K562 (cell line): ENCODE measurements around the gene UQCC2. TPM values are rescaled to one million over a fixed set of nuclear protein-coding genes. Genes with fewer than 3 reads are reported as not detected.

Experiments
- ATAC-seq: fragments of 200-7000 bp; cut with Tn5 transposase; 3 replicates; pipeline ENCODE4 v1.9.1; 2020; ENCODE audit warnings: moderate library complexity
- BruUV-seq: library from RNA; stranded (reverse); fragments of 400-500 nt; replicated peaks from 2 replicates; lab custom pipeline; 2021; lab: Mats Ljungman, UMichigan
- CTCF ChIA-PET: fragments of 300-600 bp; formaldehyde crosslinking; extraction: SDS; loops from one replicate; lab custom pipeline; 2021; ENCODE audit warnings: low intra/inter-chr PET ratio; lab: Yijun Ruan, JAX
- POLR2A ChIA-PET: fragments of 300-600, 350-650 bp; sonication (Branson Sonifier 250); formaldehyde crosslinking; extraction: SDS; loops from one replicate; lab custom pipeline; 2021; ENCODE audit warnings: antibody characterized with exemption, inconsistent platforms; lab: Yijun Ruan, JAX
- DNase-seq, 4 experiments: peaks; one replicate each; pipeline versions ENCODE4 v3.0.0 to v3.0.0-alpha.2; 2011 to 2018; ENCODE audit warnings: low spot score in 3 of 4, mixed read lengths in 3 of 4; ENCODE audit errors: extremely low read depth in 1 of 4
- FAIRE-seq: peaks from 2 replicates; lab custom pipeline; 2011; peaks lifted over from hg19 to GRCh38; lab: Jason Lieb, UNC
- H2AFZ ChIP-seq: 2 replicates; pipeline ENCODE4 v1.6.0; 2011; ENCODE audit warnings: low read depth, low read length, control low read depth, inconsistent platforms
- H3K27ac ChIP-seq: fragments of 200-600 bp; 3 replicates; pipeline ENCODE4 v1.8.0; 2011; ENCODE audit warnings: low read depth, mild to moderate bottlenecking, control low read depth, inconsistent platforms, low read length, moderate library complexity, mixed read lengths; ENCODE audit errors: extremely low read depth
- H3K27me3 ChIP-seq, 2 experiments: fragments of 300-600 bp in 1 of 2; 2 replicates in 1 of 2; 3 replicates in 1 of 2; pipeline versions ENCODE4 v1.6.0 to v1.8.0; 2011; ENCODE audit warnings: inconsistent platforms in 2 of 2, low read length in 2 of 2, mild to moderate bottlenecking in 1 of 2, mixed read lengths in 1 of 2, moderate library complexity in 1 of 2; ENCODE audit not compliant: control insufficient read depth in 2 of 2, insufficient read depth in 2 of 2
- H3K36me3 ChIP-seq: fragments of 300-600 bp; 3 replicates; pipeline ENCODE4 v1.8.0; 2011; ENCODE audit warnings: mild to moderate bottlenecking, low read length, inconsistent platforms; ENCODE audit not compliant: control insufficient read depth, insufficient read depth
- H3K4me1 ChIP-seq, 2 experiments: fragments of 200-600 bp in 1 of 2; replicated peaks in 1 of 2; 2 replicates in 1 of 2; 3 replicates in 1 of 2; pipeline versions ENCODE4 v1.5.1 to v1.8.0; 2011; ENCODE audit warnings: inconsistent platforms in 2 of 2, low read length in 2 of 2, mild to moderate bottlenecking in 1 of 2, mixed read lengths in 1 of 2, moderate library complexity in 1 of 2; ENCODE audit not compliant: control insufficient read depth in 2 of 2, insufficient read depth in 2 of 2
- H3K4me2 ChIP-seq: 2 replicates; pipeline ENCODE4 v1.6.1; 2011; ENCODE audit warnings: low read length, control low read depth, inconsistent platforms, mixed read lengths; ENCODE audit not compliant: insufficient read depth
- H3K4me3 ChIP-seq: fragments of 200-600 bp; sonication (generic), shearing (Covaris generic); 2 replicates; pipeline ENCODE4 v1.5.1; 2016; ENCODE audit warnings: control low read depth, inconsistent platforms
- H3K79me2 ChIP-seq: fragments of 200-600 bp; 3 replicates; pipeline ENCODE4 v1.8.0; 2011; ENCODE audit warnings: low read length, inconsistent platforms; ENCODE audit not compliant: control insufficient read depth, insufficient read depth
- H3K9ac ChIP-seq, 2 experiments: 2 replicates each; pipeline versions ENCODE4 v1.6.0 to v1.6.1; 2011; ENCODE audit warnings: low read depth in 2 of 2, low read length in 2 of 2, control low read depth in 1 of 2, inconsistent platforms in 1 of 2, mild to moderate bottlenecking in 1 of 2, mixed read lengths in 1 of 2; ENCODE audit not compliant: insufficient read depth in 1 of 2
- H3K9me1 ChIP-seq: one replicate; pipeline ENCODE4 v1.6.0; 2011; ENCODE audit warnings: inconsistent platforms, mild to moderate bottlenecking, low read length, moderate library complexity; ENCODE audit not compliant: control insufficient read depth, insufficient read depth
- H3K9me3 ChIP-seq: replicated peaks from 2 replicates; pipeline ENCODE4 v1.5.1; 2011; ENCODE audit warnings: low read depth, low read length, inconsistent platforms; ENCODE audit not compliant: control insufficient read depth, insufficient read depth
- H4K20me1 ChIP-seq: replicated peaks from 2 replicates; pipeline ENCODE4 v1.6.1; 2011; ENCODE audit warnings: low read length, inconsistent platforms, mixed read lengths; ENCODE audit not compliant: control insufficient read depth, insufficient read depth
- ELF4 ChIP-seq: fragments of 450-650 bp; formaldehyde crosslinking; IDR thresholded peaks from 2 replicates; pipeline ENCODE4 v1.4.0; 2022; ENCODE audit warnings: missing genetic modification characterization
- ESRRB ChIP-seq: fragments of 250-450 bp; sonication (Bioruptor Pico); IDR thresholded peaks from 2 replicates; pipeline ENCODE4 v1.5.0; 2020; ENCODE audit warnings: mild to moderate bottlenecking, moderate library complexity, borderline replicate concordance
- KLF10 ChIP-seq: fragments of 250-450 bp; sonication (Bioruptor Pico); IDR thresholded peaks from 2 replicates; pipeline ENCODE4 v1.6.1; 2021; ENCODE audit warnings: matching md5 sums
- TAF1 ChIP-seq: IDR thresholded peaks from 2 replicates; pipeline ENCODE4 v1.6.1; 2011; ENCODE audit warnings: mild to moderate bottlenecking, low read length, moderate library complexity; ENCODE audit not compliant: insufficient read depth, control insufficient read depth, severe bottlenecking; ENCODE audit errors: extremely low read depth
- WGBS: fragments of 100-300 bp; shearing (Covaris generic); methylation state at CpG from one replicate; pipeline ENCODE4 v1.1.6; 2016; ENCODE audit warnings: low coverage, mixed read lengths; ENCODE audit not compliant: insufficient coverage; ENCODE audit errors: missing lambda C conversion rate; 5-methylcytosine and 5-hydroxymethylcytosine counted together
- in situ Hi-C: fragments of 300-500 bp; cut with MboI; formaldehyde crosslinking; loops from 4 replicates; pipeline ENCODE4 v1.15.0; 2018; ENCODE audit warnings: inconsistent platforms, mixed read lengths
- intact Hi-C: fragments of 100-400 bp; cut with micrococcal nuclease; formaldehyde crosslinking; loops from 2 replicates; pipeline ENCODE4 v1.14.2; 2022
- polyA plus RNA-seq, 8 experiments: library from polyadenylated mRNA; depleted of rRNA in 4 of 8; stranded (reverse) in 5 of 8; unstranded in 3 of 8; fragments of >200 nt; fragmentation: Nextera tagmentation in 2 of 8; fragmentation: Illumina TruSeq in 1 of 8; extraction: Ambion mirVana in 2 of 8; extraction: Trizol in 1 of 8; gene quantifications; 2 replicates each; pipeline versions ENCODE4 v1.2.1 to v1.2.3, GENCODE V29; 2011 to 2014; ENCODE audit warnings: inconsistent platforms in 1 of 8, missing spikeins in 1 of 8
- total RNA-seq, 7 experiments: library from RNA; depleted of rRNA in 6 of 7; stranded (reverse); fragments of >200 nt in 6 of 7; fragmentation: Illumina TruSeq in 2 of 7; extraction: Trizol in 2 of 7; gene quantifications; 2 replicates each; pipeline versions ENCODE4 v1.2.1 to v1.2.3, GENCODE V29; 2011 to 2021; ENCODE audit warnings: low replicate concordance in 1 of 7
- TF ChIP-seq, protein P1 (sequence below): fragments of 450-650 bp; IDR thresholded peaks from 2 replicates; pipeline ENCODE4 v1.6.1; 2016; ENCODE audit warnings: antibody characterized with exemption
- TF ChIP-seq, protein P2 (sequence below): sonication (generic); formaldehyde crosslinking; IDR thresholded peaks from 2 replicates; pipeline ENCODE4 v1.8.0; 2022; ENCODE audit warnings: mild to moderate bottlenecking, missing genetic modification reagents

The UQCC2 gene
- total and polyA plus RNA-seq, 9 of the 15 experiments (the other 6 are each of a cell fraction or from before 2014, with no cell fraction given) = 58.5 to 927 (median 158) TPM

DNA sequence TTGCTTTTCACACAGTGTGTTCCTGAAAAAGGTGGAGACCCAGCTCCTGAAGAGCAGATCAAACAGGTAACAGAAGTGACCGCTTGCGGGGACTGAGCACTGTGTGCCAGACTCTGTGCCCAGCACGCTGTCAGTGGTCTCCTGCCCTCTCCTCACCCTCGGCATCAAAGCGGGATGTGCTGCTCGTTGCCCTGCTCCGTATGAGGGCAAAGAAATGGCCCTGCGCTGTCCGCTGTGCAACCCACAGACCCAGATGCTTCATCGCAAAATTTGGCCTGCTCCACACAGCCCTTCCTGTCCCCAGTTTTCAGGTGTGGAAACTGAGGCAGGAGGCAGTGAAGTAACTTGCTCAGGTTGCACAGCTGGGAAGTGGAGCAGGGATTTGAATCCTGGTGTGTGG, 13.7 kb downstream of the UQCC2 start (continued):
- TF ChIP-seq, protein P1, sequence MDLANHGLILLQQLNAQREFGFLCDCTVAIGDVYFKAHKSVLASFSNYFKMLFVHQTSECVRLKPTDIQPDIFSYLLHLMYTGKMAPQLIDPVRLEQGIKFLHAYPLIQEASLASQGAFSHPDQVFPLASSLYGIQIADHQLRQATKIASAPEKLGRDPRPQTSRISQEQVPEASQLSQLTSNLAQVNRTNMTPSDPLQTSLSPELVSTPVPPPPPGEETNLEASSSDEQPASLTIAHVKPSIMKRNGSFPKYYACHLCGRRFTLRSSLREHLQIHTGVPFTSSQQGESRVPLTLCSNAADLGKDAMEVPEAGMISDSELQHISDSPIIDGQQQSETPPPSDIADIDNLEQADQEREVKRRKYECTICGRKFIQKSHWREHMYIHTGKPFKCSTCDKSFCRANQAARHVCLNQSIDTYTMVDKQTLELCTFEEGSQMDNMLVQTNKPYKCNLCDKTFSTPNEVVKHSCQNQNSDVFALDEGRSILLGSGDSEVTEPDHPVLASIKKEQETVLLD = no peak

DNA sequence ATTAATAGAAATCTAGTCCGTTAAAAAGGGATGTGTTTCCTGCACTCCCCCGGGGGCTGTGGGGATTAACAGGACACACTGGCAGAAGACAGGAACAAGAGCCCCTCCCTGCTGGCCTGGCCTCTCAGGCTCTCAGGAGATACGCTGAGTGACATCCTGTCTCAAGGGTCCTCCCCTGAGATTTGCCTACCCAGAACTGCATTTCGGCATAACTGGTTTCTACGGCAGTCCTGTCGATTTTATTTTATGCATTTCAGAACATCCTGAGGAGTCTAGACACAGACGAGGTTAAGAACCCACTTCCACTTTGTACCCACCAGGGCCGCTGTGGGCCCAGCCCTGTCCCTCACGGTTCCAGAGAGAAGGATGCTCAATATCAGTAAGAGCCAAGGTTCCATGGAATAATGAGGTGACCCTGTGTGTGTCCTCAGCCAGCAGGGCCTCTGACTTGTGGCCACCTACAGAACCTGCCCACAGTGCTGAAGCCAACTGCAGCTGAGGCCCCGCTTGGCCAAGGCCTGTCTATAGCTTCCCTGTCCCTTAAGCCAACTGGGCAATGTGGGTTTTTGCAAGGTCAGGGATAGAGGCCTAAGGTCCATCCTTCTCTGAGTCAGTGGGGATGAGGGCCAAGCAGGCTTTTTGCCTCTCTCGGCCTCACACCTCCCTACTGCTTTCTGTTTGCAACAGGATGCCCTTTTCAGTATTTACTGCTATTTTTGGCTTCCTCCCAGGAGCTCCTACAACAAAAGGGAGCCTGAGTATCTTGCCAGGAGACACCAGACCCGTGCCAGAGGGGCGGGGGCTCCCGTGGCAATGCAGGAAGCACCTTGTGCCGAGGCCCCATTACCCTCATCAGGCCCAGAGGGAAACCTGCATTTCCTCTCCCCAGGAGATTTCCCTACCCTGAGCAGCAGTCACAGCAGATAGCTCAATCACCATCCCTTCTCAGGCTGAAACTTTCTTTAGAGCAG, 14.7 kb downstream of the UQCC2 start:
- Histone ChIP-seq H4K20me1 (peaks cover 9% of the 10 kb centered on the region; the same call in 1 of the 2 replicates), H3K27ac (no peak overlapping the region), H3K9me1 (no peaks in the 10 kb centered on the region), H3K4me1 (peaks cover 5 to 22% of the 10 kb centered on the region in 2 experiments; a peak in 4 of 5 replicates), H3K36me3 (peaks cover 98% of the 10 kb centered on the region), H2AFZ (no peak overlapping the region), H3K9ac (no peak overlapping the region), H3K4me2 (no peak overlapping the region), H3K9me3 (no peaks in the 10 kb centered on the region), H3K4me3 (no peak overlapping the region), H3K27me3 (no peaks in the 10 kb centered on the region), H3K79me2 (no peaks in the 10 kb centered on the region)
- ATAC-seq (no peak), DNase-seq (no peak), FAIRE-seq (no peak)
- CTCF ChIA-PET = interaction anchor here (0.6 to 1.0 kb wide), 2 partner anchors 11 to 111 kb away, joined by 3 read pairs; no protein-coding TSS in a partner anchor
- TF ChIP-seq ESRRB (CRISPR knock-in tag) (no peak), KLF10 (CRISPR knock-in tag) (no peak), TAF1 (no peak), ELF4 (CRISPR knock-in tag) (no peak)
- TF ChIP-seq, protein P2, sequence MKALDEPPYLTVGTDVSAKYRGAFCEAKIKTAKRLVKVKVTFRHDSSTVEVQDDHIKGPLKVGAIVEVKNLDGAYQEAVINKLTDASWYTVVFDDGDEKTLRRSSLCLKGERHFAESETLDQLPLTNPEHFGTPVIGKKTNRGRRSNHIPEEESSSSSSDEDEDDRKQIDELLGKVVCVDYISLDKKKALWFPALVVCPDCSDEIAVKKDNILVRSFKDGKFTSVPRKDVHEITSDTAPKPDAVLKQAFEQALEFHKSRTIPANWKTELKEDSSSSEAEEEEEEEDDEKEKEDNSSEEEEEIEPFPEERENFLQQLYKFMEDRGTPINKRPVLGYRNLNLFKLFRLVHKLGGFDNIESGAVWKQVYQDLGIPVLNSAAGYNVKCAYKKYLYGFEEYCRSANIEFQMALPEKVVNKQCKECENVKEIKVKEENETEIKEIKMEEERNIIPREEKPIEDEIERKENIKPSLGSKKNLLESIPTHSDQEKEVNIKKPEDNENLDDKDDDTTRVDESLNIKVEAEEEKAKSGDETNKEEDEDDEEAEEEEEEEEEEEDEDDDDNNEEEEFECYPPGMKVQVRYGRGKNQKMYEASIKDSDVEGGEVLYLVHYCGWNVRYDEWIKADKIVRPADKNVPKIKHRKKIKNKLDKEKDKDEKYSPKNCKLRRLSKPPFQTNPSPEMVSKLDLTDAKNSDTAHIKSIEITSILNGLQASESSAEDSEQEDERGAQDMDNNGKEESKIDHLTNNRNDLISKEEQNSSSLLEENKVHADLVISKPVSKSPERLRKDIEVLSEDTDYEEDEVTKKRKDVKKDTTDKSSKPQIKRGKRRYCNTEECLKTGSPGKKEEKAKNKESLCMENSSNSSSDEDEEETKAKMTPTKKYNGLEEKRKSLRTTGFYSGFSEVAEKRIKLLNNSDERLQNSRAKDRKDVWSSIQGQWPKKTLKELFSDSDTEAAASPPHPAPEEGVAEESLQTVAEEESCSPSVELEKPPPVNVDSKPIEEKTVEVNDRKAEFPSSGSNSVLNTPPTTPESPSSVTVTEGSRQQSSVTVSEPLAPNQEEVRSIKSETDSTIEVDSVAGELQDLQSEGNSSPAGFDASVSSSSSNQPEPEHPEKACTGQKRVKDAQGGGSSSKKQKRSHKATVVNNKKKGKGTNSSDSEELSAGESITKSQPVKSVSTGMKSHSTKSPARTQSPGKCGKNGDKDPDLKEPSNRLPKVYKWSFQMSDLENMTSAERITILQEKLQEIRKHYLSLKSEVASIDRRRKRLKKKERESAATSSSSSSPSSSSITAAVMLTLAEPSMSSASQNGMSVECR (CRISPR knock-in tag) = 0 out of 2 replicates have a peak, but pooled peaks have one; percentile 5
- intact Hi-C loops = no loop called here
- in situ Hi-C loops = no loop called here
- 85% methylated on average over 15 of the region's 15 CpGs for WGBS
- no TSS peak for BruUV-seq
- POLR2A ChIA-PET = interaction anchor here (0.6 to 1.4 kb wide), 4 partner anchors 9 to 94 kb away, joined by 3 to 6 read pairs (median 4); partner anchors contain the start of gene UQCC2
